IPS-18a (cell line): ENCODE measurements around the gene AMN1.
"Not testable (repeated sequence)": the region's sequence is repeated elsewhere in the genome, so short reads cannot be mapped to it uniquely, and the experiment has no call there.

ENCODE experiments used
- H3K27ac ChIP-seq: one replicate; pipeline ENCODE4 v1.5.1; 2013; ENCODE audit warnings: low read length
- H3K27me3 ChIP-seq: one replicate; pipeline ENCODE4 v1.6.1; 2013; ENCODE audit warnings: mild to moderate bottlenecking, low read length; ENCODE audit not compliant: control insufficient read depth, insufficient read depth
- H3K36me3 ChIP-seq: one replicate; pipeline ENCODE4 v1.6.1; 2013; ENCODE audit warnings: low read depth, low read length; ENCODE audit not compliant: control insufficient read depth
- H3K4me1 ChIP-seq: one replicate; pipeline ENCODE4 v1.6.1; 2013; ENCODE audit warnings: low read depth, low read length; ENCODE audit not compliant: control insufficient read depth
- H3K4me3 ChIP-seq: one replicate; pipeline ENCODE4 v1.5.1; 2013; ENCODE audit warnings: low read length
- H3K9ac ChIP-seq: one replicate; pipeline ENCODE4 v1.6.1; 2013; ENCODE audit warnings: mild to moderate bottlenecking, low read length, moderate library complexity
- H3K9me3 ChIP-seq: one replicate; pipeline ENCODE4 v1.6.1; 2013; ENCODE audit warnings: low read depth, low read length; ENCODE audit not compliant: control insufficient read depth

Gene AMN1

DNA sequence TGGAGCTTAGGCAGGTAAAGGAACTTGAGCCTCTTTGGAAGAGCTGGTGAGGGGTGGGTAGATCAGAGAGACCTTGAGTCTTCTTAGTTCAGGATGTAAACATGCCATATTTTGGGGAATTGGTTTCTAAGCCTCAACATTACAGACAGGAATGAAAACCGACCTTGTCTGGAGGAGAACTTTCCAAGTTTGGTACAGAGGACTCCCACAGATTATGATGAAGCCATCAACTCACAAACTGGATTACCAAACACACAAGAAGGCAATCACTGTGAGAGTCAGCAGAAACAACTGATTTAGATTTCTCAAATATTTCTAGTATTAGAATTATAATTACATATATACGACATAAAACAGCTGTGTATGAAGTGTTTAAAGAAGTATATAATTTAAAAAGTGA is 22.3 kb upstream of the AMN1 start:
- H3K36me3 ChIP-seq = no peaks in the 10 kb centered on the region
- H3K9me3 ChIP-seq = no peaks in the 10 kb centered on the region
- H3K4me3 ChIP-seq = no peak overlapping the region
- H3K27ac ChIP-seq = no peak overlapping the region
- peaks cover 14% of the 10 kb centered on the region for H3K4me1 ChIP-seq
- H3K27me3 ChIP-seq = no peaks in the 10 kb centered on the region
- no peak overlapping the region for H3K9ac ChIP-seq

DNA sequence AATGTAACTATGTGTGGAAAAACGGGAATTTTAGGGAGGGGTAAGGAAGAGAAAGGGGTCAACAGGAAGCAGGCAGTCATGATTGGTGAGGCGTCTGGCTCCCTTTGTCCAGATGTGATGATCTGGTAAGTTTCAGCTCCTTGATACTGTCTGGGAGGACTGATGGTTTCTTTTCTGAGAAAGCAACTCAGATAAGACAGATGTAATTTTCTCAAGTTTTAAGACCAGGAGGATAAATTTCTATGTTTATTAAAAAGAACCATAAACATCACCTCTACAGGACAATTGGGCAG is 21.9 kb upstream of the AMN1 start:
- H3K27ac ChIP-seq = no peak overlapping the region
- H3K36me3 ChIP-seq = no peaks in the 10 kb centered on the region
- no peak overlapping the region for H3K9ac ChIP-seq
- no peak overlapping the region for H3K4me3 ChIP-seq
- H3K9me3 ChIP-seq = no peaks in the 10 kb centered on the region
- H3K27me3 ChIP-seq = no peaks in the 10 kb centered on the region
- H3K4me1 ChIP-seq = peaks cover 14% of the 10 kb centered on the region

DNA sequence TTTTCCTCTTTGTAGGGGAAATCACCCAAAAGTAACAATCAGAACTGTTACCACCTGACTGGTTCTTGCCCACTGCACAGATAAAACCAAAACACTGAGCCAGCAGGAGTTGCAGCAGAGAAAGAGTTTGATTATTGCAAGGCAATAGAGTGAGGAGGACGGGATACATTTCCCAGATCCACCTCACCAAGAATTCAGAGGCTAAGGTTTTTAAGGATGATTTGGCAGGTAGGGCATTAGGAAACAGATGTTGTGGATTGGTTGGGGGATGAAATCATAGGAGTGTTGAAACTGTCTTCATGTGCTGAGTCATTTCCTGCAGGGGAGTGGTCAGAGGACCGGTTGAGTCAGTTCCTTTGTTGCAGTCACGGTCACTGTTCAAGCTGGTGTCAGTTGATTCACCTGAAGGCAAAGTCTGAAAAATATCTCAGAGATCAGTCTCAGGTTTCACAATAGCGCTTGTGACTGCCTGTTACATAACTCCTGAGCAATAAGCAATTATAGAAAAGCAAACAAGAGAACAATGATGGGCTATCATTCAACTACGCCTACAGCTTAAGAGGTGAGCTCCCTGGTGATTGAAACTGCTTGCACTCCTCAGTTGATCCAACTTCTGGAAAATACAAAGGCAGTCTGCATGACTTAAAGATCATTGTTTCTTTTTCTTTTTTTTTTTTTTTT is 20.3 kb upstream of the AMN1 start:
- no peaks in the 10 kb centered on the region for H3K36me3 ChIP-seq
- H3K9me3 ChIP-seq = no peaks in the 10 kb centered on the region
- H3K4me1 ChIP-seq = peaks cover 14% of the 10 kb centered on the region
- H3K9ac ChIP-seq = peak overlapping the region; percentile 50
- peak overlapping the region; percentile 85 for H3K27ac ChIP-seq
- H3K27me3 ChIP-seq = no peaks in the 10 kb centered on the region
- H3K4me3 ChIP-seq = peak overlapping the region; percentile 24

DNA sequence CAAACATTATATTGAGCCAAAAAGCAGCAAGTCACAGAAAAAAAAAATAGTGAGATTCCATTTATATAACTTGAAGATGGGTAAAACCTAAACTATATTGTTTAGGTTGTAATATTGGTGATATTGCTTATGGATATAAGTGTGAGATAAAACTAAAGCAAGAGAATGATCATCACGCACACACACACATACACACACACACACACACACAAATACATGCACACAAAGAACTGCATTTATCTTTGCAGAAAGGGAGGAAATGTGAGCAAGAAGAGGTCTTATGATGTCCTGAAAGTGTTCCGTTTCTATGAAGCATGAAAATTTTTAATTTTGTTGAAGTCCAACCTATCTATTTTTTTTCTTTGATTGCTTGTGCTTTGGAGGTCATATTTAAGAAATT is 16.4 kb upstream of the AMN1 start:
- Histone ChIP-seq H3K27me3 (no peaks in the 10 kb centered on the region), H3K9ac (no peak overlapping the region), H3K4me3 (no peak overlapping the region), H3K27ac (no peak overlapping the region), H3K36me3 (no peaks in the 10 kb centered on the region), H3K4me1 (peaks cover 9% of the 10 kb centered on the region), H3K9me3 (no peaks in the 10 kb centered on the region)

DNA sequence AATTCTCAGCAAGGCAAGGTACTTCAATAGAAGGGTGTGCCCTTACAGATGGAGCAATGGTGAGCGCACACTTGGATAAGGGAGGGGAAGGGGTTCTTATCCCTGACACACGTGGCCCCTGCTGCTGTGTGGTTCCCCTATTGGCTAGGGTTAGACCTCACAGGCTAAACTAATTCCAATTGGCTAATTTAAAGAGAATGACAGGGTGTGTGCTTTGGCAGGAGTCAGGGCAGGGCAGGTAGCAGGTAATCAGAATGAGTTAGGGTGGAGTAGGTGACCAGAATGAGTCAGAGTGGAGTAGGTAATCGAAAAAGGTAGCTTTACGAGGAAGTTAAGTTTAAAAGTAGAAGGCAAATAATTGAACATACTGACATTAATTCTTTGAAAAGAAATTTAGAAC is 15.5 kb upstream of the AMN1 start:
- not testable (repeated sequence) for H3K4me3 ChIP-seq, H3K4me1 ChIP-seq, H3K27me3 ChIP-seq, H3K9me3 ChIP-seq, H3K36me3 ChIP-seq, H3K9ac ChIP-seq, H3K27ac ChIP-seq

DNA sequence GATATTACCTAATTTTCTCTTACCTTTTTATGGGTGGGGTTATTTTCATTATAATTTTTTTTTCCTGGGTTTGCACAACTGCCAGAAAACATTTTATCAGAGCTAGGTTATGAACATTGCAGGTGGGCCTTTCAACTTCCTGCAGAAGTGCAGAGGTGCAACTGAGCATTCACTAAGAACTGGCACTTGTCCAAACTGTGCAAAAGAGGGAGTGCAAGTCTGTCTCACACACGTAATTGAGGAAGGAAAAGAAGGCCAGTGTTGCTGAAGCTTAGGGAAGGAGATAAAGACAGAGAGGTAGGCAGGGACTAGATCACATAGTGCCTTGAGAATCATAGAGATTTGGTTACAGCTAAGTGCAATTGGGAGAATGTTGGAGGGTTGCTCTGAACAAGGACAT is 14.1 kb upstream of the AMN1 start:
- no peak overlapping the region for H3K4me3 ChIP-seq
- no peaks in the 10 kb centered on the region for H3K4me1 ChIP-seq
- no peaks in the 10 kb centered on the region for H3K27me3 ChIP-seq
- no peak overlapping the region for H3K27ac ChIP-seq
- no peaks in the 10 kb centered on the region for H3K9me3 ChIP-seq
- H3K36me3 ChIP-seq = no peaks in the 10 kb centered on the region
- no peak overlapping the region for H3K9ac ChIP-seq

DNA sequence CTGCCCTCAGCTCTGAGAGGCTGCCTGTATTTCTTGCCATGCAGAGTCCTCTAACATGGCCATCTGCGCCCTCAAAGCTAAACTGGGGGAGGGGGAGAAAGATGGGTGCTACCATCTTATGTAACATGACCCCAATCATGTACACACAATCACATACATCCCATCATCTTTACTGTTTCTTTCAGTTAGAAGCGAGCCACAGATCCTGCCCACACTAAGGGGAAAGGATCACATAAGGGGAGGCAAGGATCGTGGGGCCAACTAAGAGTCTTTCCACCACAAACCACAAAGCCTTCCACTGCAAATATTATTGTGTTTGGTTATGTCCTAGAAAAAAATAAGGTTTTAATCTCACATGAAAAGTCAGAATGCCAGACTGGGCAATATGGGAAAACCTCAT is 11.8 kb upstream of the AMN1 start:
- no peaks in the 10 kb centered on the region for H3K9me3 ChIP-seq
- no peak overlapping the region for H3K4me3 ChIP-seq
- H3K4me1 ChIP-seq = no peaks in the 10 kb centered on the region
- no peak overlapping the region for H3K27ac ChIP-seq
- no peaks in the 10 kb centered on the region for H3K27me3 ChIP-seq
- no peaks in the 10 kb centered on the region for H3K36me3 ChIP-seq
- no peak overlapping the region for H3K9ac ChIP-seq

DNA sequence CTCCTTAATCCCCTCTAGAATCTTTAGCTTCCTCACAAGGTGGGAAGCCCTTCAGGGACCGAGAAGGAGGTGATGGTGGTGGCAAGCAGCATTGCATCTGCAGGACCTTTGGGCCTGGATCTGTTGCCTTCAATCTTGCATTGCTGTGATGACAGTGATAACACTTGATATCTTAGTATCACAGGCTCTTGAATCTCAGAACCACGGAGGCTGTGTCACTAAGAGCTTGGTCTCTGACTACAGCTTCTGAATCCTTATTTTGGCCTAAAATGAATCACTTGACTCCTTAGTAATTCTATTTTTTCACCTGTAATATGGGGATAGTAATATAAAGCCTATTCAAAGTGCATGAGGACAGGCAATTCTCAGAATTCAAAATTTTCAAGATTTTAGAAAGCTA is 8.9 kb upstream of the AMN1 start:
- Histone ChIP-seq H3K9ac (no peak overlapping the region), H3K27me3 (no peaks in the 10 kb centered on the region), H3K27ac (no peak overlapping the region), H3K9me3 (no peaks in the 10 kb centered on the region), H3K36me3 (no peaks in the 10 kb centered on the region), H3K4me3 (no peak overlapping the region), H3K4me1 (peaks cover 10% of the 10 kb centered on the region)

DNA sequence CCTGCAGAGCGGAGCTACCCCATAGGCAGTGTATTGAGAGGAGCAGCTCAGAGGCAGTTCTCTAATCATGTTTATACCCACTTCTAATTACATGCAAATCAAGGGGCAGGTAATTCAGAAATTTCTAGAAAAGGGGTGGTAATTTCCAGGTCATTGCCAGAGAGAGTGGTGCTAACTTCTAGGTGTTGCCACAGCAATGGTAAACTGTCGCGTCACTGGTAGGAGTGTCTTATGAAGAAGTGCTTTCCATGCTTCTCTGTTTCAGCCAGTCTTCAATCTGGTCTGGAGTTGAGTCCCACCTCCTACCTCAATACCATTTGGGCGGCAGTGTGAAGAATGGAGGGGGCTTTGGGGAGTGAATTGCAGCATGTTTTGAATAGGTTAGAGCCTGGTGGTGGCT is 8.5 kb upstream of the AMN1 start:
- Histone ChIP-seq H3K27ac (no peak overlapping the region), H3K9ac (no peak overlapping the region), H3K4me1 (peaks cover 12% of the 10 kb centered on the region), H3K4me3 (no peak overlapping the region), H3K36me3 (no peaks in the 10 kb centered on the region), H3K27me3 (no peaks in the 10 kb centered on the region), H3K9me3 (no peaks in the 10 kb centered on the region)

DNA sequence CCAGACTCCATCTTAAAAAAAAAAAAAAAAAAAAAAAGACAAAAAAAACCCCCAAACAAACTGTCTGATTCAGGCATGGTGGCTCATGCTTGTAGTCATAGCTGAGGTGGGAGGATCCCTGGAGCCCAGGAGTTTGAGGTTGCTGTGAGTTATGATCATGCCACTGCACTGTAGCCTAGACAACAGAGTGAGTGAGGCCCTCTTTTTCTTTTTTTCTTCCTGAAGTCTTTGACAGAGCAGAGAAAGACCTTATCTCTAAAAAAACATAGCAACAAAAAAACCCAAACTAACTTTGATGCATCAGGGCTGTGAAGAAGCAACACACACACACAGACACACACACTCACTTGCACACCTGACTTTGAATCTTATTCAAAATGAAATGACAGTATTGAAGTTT is 7.7 kb upstream of the AMN1 start:
- Histone ChIP-seq H3K27ac (no peak overlapping the region), H3K27me3 (peaks cover 5% of the 10 kb centered on the region)

DNA sequence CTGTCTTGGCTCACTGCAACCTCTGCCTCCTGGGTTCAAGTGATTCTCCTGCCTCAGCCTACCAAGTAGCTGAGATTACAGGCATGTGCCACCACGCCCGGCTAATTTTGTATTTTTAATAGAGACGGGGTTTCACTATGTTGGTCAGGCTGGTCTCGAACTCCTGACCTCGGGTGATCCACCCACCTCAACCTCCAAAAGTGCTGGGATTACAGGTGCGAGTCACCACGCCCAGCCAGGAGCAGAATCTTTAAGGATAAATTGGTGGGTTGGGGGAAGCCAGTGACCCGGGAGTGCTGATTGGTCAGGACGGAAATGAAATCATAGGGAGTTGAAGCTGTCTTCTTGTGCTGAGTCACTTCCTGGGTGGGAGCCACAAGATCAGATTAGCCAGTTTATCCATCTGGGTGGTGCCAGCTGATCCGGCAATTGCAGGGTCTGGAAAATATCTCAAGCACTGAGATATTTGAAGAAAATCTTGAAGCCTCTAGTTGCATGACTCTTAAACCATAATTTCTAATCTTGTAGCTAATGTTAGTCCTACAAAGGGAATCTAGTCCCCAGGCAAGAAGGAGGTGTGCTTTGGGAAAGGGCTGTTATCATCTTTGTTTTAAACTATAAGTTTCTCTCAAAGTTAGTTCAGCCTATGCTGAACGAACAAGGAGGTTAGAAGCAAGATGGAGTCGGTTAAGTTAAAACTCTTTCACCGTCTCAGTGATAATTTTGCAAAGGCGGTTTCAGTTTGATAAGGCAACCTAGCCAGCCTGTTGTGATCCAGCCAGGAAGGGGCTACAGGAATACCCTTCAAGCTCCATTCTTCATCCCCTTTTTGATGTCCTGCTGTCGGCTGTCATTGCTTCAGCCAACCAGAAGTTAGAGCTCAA is 5.0 kb upstream of the AMN1 start:
- H3K27ac ChIP-seq, H3K9ac ChIP-seq: not testable (repeated sequence)
- peaks cover 24% of the 10 kb centered on the region for H3K4me1 ChIP-seq

More for the DNA sequence above, 7.7 kb upstream of the AMN1 start:
- Histone ChIP-seq H3K4me1 (peaks cover 21% of the 10 kb centered on the region), H3K36me3 (no peaks in the 10 kb centered on the region), H3K4me3 (no peak overlapping the region), H3K9me3 (no peaks in the 10 kb centered on the region), H3K9ac (no peak overlapping the region)

More for the DNA sequence above, 5.0 kb upstream of the AMN1 start:
- H3K27me3 ChIP-seq = peaks cover 10% of the 10 kb centered on the region
- H3K36me3 ChIP-seq, H3K4me3 ChIP-seq, H3K9me3 ChIP-seq: not testable (repeated sequence)
